CD1c-positive myeloid dendritic cell (primary cell): ENCODE measurements around the gene TSPAN12.
"Not testable (repeated sequence)": the region's sequence is repeated elsewhere in the genome, so short reads cannot be mapped to it uniquely, and the experiment has no call there.

ENCODE experiments used
- DNase-seq: peaks from one replicate; pipeline ENCODE4 v3.0.0-alpha.2; 2016; ENCODE audit errors: extremely low spot score

Gene TSPAN12, protein sequence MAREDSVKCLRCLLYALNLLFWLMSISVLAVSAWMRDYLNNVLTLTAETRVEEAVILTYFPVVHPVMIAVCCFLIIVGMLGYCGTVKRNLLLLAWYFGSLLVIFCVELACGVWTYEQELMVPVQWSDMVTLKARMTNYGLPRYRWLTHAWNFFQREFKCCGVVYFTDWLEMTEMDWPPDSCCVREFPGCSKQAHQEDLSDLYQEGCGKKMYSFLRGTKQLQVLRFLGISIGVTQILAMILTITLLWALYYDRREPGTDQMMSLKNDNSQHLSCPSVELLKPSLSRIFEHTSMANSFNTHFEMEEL

DNA sequence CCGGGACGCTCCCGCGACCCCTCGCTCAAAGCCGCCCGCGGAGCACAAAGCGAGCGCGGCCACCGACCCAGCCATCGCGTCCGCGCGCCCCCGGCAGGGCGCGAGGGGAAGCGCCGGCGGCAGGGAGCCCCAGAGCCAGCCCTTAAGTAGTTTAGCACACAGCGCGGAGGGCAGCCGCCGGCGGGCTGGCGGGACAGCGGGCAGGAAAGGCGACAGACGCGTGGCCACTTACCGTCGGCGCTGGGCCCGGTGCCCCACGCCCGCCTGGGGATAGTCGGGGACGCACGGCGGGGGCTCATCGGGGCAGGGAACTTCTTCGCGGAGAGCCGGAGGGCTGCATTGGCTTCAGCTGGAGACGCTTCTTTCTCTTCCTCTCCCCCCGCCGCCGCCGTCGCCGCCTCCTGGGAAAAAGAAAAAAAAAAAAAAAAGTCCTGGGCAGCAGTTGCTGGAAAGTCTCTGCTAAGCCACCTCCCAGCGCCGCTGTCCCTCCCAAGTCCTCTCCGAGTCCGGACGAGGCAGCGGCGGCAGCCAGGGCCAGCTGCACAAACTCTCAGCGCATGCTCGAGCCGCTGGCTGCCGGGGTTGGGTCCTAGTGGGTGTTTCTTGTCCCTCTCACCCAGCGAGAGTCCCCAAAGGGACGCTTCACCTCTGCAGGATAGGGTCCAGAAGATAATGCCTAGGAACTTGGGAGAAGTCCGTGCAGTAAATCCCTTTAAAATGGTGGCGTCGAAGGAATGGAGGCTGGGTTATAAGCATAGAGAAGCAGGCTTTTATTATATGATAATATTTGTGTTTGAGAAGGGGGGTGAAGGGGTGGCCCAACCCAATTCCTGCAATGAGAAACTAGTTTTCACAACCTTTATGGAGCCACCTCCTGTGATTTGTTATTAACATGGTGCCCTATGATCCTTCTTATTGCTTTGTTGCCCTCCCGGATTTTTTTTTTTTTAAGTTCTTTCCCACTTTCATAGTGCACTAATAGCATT is at the start of gene TSPAN12:
Gene TSPAN12, minus strand, starts transcription at position 557 of the 986 bp plus-strand sequence. CDS start 1,381 bp downstream, outside the sequence.
- peak; percentile 56 for DNase-seq

DNA sequence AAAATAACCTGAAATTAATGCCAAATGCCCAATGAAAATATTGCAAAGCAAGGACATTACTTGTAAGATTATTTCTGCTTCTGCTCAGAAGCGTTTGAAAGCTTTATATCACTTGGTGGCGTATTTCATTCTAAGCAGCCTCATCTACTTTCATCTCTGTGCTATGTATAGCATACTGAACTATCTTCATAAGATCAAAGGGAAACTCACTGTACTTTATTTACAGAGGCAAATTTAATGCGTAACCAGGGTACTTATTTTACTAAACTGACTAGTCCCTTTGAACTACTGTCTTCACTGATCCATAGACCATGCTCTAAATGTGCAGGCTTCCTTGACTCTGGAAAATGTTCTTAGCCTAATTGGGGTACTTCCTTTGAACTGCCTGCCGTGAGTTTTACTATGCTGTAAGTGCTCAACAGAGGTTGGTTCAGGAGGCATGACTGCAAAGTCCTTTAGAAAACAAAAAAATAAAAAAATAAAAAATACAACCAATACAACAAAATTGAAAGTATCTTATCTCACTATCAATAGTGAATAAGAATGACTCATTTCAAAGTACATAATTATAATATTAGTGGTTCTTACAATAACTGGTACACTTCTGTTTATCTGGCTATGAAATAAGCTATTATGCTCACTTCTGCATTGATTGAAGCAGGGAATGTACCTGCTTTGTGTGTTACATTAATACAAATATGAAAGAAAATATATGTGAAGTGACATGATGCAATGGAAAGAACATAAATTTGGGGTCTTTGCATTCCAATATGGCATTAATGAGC is 41.0 kb upstream of the TSPAN12 start:
- DNase-seq, result no peak

DNA sequence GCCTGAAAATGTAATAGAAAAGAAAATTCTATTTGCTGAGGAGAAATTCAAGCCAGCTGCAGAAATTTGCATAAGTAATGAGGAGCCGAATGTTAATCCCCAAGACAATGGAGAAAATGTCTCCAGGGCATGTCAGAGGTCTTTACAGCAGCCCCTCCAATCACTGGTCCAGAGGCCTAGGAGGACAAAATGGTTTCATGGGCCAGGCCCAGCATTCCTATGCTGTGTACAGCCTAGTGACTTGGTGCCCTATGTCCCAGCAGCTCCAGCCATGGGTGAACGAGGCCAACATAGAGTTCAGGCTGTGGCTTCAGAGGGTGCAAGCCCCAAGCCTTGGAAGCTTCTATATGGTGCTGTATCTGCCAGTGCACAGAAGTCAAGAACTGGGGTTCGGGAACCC is 37.3 kb upstream of the TSPAN12 start:
- DNase-seq, result not testable (repeated sequence)

DNA sequence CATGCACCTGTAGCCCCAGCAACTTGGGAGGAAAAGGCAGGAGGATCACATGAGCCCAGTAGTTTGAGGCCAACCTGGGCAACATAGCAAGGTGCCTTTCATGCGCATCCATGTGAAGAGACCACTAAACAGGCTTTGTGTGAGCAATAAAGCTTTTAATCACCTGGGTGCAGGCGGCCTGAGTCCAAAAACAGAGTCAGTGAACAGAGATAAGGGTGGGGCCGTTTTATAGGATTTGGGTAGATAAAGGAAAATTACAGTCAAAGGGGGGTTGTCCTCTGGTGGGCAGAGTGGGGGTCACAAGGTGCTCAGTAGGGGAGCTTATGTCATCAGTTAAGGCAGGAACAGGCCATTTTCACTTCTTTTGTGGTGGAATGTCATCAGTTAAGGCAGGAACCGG is 27.7 kb upstream of the TSPAN12 start:
- not testable (repeated sequence) for DNase-seq

DNA sequence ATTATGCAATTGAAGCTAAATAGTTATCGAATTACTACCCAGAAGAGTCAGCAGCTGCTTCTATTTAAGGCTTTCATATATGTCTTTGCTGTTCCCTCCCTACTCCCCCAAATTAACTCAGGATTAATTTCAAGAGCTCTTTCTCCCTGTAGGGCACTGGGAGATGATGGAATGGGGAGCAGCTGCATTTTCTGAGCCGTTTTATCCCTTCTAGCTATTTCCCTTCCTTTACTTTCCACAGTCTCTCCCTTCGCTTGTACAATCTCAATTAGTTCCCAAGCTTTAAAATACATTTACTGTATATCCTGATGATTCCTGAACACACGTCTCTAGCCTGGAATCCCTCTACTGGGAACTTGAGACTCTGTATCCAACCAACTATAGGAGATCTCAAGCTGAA is 19.8 kb upstream of the TSPAN12 start:
- no peak for DNase-seq

DNA sequence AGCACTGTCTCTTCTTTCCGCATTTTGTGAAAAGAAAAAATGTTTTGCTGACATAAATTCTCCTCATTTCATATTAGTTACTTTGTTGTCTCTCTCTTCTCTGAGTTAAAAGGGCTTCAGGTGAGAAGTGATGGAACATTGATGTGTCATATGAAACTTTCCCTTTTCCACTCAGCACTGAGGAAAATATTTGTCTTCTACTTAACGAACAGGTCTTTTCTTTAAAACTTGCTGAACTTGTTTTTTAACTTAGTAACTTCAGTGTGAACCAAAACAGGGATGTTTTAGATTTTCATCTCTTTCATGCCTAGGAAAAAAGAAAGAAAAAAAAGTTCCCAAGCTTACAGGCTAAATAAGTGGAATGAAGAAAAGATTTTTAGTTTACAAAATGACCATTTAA is 19.0 kb upstream of the TSPAN12 start:
- DNase-seq, result no peak

DNA sequence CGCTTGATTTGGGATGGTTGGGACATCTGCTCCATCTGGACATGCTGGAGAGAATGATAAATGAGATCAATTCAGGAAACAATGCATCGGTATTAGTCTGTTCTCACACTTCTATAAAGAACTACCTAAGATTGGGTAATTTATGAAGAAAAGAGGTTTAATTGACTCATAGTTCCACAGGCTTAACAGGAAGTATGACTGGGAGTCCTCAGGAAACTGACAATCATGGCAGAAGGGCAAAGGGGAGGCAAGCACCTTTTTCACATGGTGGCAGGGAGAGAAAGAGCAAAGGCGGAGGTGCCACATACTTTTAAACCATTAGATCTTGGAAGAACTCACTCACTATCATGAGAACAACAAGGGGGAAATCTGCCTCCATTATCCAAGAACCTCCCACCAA is 16.8 kb upstream of the TSPAN12 start:
- no peak for DNase-seq

DNA sequence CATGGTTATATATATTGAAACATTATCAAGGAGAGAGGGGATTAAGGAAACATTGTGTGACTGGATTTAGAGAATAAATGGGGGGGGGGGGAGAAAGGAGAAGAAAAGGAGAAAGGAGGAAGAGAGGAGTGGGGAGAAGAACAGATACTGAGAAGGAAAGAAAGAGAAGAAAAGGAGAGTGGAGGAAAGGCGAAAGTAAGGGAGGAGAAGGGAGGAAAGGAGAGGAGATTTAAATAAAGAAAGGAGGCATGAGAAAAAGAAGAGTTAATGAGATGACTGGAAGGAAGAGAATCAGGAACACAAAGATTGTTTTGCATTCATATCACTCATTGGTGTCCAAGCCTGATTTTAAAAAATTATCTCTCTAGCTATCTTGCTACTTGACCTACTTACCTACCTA is 16.1 kb upstream of the TSPAN12 start:
- no peak for DNase-seq

DNA sequence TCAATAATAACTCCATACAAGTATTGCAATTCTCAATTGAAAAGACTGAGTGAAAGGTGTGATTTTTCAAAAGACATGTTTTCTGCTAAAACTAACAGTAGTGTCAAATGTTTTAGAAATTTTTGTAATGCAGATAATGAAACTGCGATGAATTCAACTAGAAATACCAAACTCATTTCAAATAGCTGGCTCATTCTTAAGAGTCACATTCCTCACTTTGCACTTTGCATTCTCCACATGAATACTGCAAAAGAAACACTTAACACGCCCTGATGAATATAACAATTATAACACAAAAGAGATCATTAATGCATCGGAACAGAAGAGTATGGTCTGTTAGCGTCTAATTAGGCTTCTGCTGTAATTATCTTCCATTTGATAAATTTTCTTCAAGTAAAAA is 15.5 kb upstream of the TSPAN12 start:
- no peak for DNase-seq

DNA sequence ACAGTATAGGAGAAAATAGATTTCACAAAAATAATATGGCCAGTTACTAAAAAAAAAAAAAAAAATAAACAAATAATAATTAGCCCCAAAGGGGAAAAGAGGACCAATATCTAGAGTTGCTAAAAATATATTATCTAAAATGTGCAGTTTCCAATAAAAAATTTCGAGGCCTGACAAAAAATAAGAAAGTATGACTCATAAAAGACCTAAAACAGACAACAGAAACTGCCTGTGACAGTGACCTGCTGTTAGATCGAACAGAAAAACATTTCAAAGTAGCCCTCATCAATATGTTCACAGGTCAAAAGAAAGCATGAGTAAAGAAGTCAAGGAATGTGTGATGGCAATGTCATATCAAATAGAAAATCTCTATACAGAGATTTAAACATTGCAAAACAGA is 11.8 kb upstream of the TSPAN12 start:
- no peak for DNase-seq

DNA sequence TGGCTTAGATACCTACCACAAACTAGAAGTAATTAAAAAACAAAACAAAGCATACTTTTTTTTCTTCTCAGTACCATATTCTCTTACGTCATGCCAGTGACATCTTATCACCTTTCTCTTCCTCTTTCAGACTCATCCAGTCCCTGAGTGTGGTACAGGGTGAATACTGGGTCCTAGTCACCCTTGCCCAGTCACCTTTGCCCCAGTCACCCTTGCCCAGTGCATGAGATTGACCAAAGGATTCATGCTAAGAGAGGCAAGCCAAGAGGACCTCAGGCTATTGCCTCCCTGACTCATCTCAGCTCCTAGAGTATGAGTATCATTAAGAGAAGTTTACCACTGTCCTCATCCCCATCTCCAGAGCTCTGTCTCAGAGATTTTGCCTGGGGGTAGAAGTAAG is 10.0 kb upstream of the TSPAN12 start:
- peak; percentile 8 for DNase-seq

DNA sequence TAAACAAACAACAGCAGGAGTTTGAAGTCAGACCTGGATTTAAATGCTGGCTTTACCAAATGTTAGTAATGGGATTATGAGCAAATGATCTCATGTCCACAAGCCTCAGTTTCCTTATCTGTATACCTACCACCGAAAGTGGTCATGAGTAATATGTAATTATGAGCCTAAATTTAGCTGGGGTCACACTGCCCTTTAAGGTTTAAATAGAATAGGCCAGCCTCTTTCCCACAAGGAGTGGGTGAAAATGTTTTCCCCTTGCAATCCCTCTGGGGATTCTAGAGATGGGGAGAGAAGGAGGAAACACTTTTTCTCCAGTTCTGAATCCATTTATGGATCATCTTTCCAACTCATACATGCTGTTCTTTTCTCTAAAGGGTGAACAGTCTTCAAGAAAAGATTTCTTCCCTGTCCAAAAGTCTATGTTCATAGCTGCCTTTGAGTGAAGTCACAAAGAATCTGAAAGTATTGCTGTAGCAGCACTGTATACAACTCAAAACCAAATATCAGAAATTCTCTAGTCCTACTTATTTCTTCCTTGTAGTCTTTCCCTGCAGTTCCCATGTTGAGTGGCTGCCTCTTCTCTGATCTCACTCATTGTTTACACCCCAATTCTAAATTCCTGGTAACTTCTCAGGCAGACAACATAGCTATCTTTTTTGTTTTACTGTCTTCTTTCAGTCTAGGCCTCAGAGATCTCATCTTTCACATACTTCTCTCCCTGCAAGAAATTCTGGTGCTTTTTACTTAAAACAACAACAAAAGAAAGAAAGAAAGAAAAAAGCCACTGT is 7.4 kb upstream of the TSPAN12 start:
- DNase-seq, result no peak

DNA sequence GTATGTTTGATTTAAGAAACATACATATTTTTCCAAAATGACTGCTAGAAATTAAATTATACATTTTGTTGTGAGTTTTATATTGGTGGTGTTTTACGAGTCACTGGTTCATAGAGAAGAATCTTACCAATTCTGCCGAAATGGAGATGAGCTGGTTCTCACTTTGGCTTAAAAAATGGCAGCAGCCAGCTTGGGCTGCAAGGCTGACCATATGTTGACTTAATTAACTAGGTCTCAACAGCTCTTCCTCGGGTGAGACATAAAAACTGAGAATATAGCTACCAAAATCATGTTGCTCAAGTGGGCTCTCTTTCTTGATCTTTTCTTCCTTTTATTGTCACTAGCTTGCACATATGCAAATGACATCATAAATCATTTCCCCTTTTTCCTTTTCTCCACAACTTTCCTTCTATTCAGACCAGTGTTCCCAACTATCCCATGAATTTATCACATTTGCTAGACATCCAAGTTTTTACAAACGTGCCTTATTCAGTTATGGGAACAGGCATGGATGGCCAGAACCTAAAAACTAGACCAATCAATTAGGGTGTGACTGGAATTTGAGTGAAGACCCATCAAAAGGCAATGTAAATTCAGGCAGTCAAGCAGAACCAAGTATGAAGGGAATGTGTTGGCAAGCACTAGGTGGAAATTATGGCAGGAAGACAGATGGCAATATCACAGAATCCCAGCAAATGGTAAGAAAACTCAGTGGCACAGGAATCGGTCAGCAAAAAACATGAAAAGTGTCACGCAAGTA is 6.4 kb upstream of the TSPAN12 start:
- DNase-seq, result no peak

DNA sequence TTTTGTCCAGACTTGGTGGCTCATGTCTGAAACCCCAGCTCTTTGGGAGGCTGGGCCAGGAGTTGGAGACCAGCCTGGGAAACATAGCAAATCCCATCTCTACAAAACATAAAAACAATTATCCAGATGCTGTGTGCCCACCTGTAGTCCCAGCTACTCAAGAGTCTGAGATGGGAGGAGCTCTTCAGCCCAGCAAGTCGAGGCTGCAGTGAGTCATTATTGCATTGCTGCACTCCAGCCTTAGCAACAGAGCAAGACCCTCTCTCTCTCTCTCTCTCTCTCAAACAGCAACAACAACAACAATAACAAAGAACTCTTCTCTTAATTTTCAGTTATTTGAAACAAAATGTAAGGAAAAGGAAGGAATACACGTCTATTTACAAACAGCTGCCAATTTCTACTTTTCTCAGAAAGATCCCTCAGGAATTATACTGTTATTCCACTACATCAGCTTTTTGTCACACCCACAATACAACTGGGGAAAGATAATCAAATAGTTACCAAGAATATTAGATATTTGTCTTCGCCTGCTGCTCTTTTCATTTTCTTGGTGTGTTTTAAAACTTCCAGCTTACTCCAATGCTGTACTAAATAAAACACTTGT is 5.1 kb upstream of the TSPAN12 start:
- no peak for DNase-seq

DNA sequence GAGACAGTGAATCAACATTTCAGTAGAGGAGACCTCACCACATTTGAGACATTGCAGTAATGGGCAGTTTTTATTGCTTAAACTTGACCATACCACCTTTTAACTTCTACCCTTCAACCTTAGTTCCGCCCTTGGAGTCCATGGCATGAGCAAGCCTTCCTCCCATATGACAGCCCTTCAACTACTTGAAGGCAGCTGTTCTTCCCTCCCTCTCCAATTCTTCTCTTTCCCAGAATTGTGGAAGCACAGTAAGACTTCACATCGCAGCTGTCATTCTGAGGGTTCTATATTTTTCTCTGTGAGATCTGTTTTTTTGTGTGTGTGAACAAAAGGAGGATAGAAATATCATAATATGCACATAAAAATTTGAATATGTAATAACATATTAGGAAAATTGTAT is 2.2 kb upstream of the TSPAN12 start:
- no peak for DNase-seq

DNA sequence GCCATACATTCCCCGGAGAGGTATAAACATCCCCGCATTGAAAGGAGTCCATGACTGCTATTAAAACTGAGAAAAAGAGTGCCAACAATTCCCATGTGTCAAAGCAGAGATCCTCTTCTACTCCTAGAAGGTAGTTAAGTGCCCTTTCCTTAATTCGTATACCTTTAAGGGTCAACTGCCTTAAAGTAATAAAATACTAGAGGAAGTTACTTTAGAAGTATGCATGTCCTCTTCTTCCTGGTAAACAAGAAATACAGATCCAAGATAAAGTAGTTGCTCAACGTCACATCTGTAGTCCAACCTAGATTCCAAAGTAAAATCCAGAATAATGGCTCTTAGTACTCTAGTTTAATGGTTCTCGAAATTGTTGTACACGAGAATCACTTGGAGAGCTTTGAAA is 1.5 kb upstream of the TSPAN12 start:
- DNase-seq, result no peak

DNA sequence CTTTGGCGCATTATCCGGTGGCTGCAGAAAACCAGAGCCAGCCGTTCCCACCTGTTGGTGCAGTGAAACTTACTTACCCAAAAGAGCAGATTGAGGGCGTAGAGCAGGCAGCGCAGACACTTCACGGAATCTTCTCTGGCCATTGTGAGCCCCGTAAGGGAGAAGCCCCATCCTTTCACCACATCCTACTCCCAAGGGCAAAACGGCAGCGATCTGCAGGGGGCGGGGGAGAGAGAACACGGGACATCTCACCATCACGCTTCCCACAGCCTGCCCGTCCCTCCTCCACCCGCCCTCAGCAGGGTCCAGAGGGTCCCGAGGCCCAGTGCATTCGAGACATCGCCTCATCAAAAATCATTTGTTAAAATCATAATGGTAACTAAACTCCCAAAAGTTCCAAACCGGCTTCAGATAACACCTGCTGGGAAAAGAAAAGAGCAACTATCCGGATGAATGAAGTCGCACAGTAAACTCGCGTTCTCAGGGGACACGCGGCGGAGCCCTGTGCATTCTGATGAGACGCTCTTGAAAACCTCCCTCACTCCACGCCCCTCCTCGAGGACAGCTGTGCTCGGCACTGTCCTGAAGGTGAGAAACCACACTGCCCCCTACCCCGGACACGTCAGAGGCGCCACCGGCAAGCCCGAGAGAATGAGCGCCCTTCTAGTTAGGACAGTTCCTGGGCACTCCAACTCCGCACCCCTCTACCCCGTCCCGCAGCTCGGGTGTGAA is 1.2 kb downstream of the TSPAN12 start:
- no peak for DNase-seq

DNA sequence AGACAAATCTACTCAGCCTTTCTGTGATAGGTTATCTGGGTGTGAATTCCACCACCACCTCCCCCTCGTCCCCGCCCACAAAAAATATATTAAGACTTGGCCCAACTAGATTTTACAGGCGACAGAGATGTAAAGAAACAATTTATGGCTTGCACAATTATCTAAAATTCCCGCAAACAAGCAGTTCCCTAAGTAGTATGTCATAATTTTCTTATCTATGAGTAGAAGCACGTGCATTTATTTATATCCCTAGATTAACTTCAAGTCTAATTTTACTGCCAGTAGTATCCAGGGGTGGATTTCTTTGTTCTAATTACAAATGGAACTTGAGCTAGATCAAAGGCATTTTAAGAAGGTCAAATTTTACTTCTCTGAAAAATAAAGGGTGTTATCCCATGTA is 1.7 kb downstream of the TSPAN12 start:
- no peak for DNase-seq

DNA sequence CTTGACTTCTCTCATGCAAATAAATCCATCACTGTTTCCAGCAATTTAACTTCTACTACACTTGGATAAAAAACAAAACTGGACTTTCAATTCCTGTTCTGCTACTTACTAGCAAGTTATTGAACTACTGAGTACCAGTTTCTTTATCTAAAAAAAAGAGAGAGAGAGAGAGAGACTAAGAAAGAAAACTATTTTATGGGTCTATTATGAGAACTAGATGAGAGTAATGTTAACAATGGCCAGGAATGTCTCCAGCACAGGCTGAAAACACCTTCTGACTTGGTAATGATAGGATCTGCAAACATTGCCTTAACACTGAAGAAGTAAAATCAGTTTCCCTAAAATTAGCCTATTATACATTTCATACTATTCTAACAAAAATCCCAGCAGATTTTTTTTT is 5.2 kb downstream of the TSPAN12 start:
- no peak for DNase-seq

DNA sequence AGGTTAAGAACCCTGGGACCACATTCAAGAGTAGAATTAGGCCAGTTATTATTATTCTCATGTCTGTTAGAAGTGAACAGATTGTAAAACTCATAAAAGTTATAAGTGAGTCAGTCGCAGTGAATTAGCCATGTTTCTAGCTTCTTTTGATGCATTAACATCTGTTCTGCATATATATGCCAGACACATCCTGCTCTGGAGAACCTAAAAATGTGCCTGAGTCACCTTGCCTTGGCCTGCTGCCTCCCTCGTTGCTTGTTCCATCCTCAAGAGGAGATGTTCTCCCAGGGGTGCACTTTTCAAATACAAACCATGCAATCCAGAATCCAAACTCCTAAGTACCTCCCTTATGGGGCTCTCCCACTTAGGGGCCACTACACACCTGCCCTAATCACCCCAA is 14.8 kb downstream of the TSPAN12 start:
- DNase-seq, result no peak
